ENCODE data around the gene COL27A1. TPM values are rescaled to one million over a fixed set of nuclear protein-coding genes. Genes with fewer than 3 reads are reported as not detected.

Gene COL27A1
- total RNA-seq, 1 experiment from 2014 or later, result 12.0 TPM

DNA sequence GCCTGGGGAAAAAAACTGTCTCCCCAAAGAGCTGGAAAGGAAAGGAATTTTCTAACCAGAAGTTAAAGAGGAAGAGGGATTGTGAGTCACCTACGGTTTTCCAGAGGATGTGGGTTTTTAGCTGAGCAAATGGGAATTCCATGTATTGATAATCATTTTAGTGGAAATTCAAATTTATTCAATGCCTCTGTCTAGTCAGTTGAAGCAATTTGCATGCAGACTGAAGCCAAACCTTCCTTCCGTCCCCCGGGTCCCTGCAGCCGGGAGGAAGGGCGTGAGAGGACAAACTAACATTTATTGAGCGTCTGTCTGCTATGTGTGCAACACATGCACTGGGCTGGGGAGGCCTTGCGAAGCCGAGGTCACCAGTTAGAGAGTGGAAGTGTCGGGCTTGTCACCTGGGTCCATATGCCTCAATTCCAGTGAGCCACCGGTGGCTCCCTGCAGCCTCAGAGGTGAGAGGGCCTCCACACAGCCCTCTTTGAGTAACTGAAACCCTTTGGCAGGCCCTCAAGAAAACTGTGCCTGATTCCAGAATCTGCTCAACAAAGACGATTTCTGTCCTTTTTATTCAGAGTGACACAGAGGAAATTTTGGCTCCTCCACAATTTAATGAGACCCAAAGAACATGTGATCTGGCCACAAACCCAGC, 70.3 kb downstream of the COL27A1 start:
- Histone ChIP-seq H3K9me3 (ENCODE audit: control insufficient read depth in 1 of 2, insufficient read depth in 1 of 2, low read depth in 1 of 2, low read length in 2 of 2) (no peaks in the 10 kb centered on the region), H3K9me2 (ENCODE audit: insufficient read depth) (no peaks in the 10 kb centered on the region), H2AFZ (ENCODE audit: low read depth, low read length, poor library complexity, severe bottlenecking) (no peak overlapping the region), H3K4me2 (ENCODE audit: low read length) (peak overlapping the region; percentile 27; the same call in 1 of the 2 replicates), H3K4me3 (replicated peaks in 1 of 2; ENCODE audit: low read depth in 1 of 2, low read length in 2 of 2) (no peak overlapping the region), H4K20me1 (ENCODE audit: insufficient read depth) (no peaks in the 10 kb centered on the region), H3K36me3 (ENCODE audit: control insufficient read depth in 1 of 2, insufficient read depth in 2 of 2, low read length in 2 of 2) (no peaks in the 10 kb centered on the region), H3K79me2 (ENCODE audit: insufficient read depth, low read length) (no peaks in the 10 kb centered on the region), H3K27ac (ENCODE audit: low read depth, low read length) (no peak overlapping the region), H3K4me1 (ENCODE audit: control insufficient read depth in 1 of 2, insufficient read depth in 2 of 2, low read length in 2 of 2) (peaks cover 6 to 27% of the 10 kb centered on the region in 2 experiments), H3K9ac (ENCODE audit: low read length) (no peak overlapping the region), H3K27me3 (ENCODE audit: insufficient read depth, low read length) (no peaks in the 10 kb centered on the region)
- no TSS peak for BruUV-seq (replicated peaks)
- no peak for DNase-seq (ENCODE audit: low read depth, low spot score)
- CTCF ChIA-PET, result no interaction called here
- ATAC-seq, result no peak
- intact Hi-C loops (cut with micrococcal nuclease), result no loop called here
- TF ChIP-seq CEBPB (IDR thresholded peaks at IDR 0.05; ENCODE audit: low read depth) (no peak), POLR2A (IDR thresholded peaks at IDR 0.05; ENCODE audit: borderline replicate concordance, extremely low read depth, insufficient read depth, insufficient read length) (no peak), EZH2phosphoT487 (IDR thresholded peaks at IDR 0.05; ENCODE audit: borderline replicate concordance) (no peak), EGR1 (IDR thresholded peaks at IDR 0.05; ENCODE audit: low read depth) (no peak), ZFX (IDR thresholded peaks at IDR 0.05) (no peak), EZH2 (IDR thresholded peaks at IDR 0.05) (no peak), SP1 (IDR thresholded peaks at IDR 0.05; ENCODE audit: low read depth) (no peak), FOSL1 (IDR thresholded peaks at IDR 0.05; ENCODE audit: low read depth) (no peak), RAD21 (IDR thresholded peaks at IDR 0.05; ENCODE audit: low read depth) (no peak)
- TF ChIP-seq, protein P1, sequence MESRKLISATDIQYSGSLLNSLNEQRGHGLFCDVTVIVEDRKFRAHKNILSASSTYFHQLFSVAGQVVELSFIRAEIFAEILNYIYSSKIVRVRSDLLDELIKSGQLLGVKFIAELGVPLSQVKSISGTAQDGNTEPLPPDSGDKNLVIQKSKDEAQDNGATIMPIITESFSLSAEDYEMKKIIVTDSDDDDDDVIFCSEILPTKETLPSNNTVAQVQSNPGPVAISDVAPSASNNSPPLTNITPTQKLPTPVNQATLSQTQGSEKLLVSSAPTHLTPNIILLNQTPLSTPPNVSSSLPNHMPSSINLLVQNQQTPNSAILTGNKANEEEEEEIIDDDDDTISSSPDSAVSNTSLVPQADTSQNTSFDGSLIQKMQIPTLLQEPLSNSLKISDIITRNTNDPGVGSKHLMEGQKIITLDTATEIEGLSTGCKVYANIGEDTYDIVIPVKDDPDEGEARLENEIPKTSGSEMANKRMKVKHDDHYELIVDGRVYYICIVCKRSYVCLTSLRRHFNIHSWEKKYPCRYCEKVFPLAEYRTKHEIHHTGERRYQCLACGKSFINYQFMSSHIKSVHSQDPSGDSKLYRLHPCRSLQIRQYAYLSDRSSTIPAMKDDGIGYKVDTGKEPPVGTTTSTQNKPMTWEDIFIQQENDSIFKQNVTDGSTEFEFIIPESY (IDR thresholded peaks at IDR 0.05; ENCODE audit: extremely low read depth, insufficient replicate concordance, low read length), result no peak
- POLR2A ChIA-PET, result no interaction called here
- RAD21 ChIA-PET (ENCODE audit: low non-redundant PET in 1 of 2, low total read pairs in 2 of 2, uncharacterized antibody in 2 of 2, unreplicated experiment in 2 of 2), result no interaction called here

Measured in HCT116 (cell line).